GM19372 (cell line): Measurements from ENCODE around the gene TCF3.
A peak's percentile ranks its signal among the peaks of the same experiment; 100 is the strongest.

Experiments
- ATAC-seq: cut with Tn5 transposase; IDR thresholded peaks from one replicate; pipeline ENCODE4 v1.9.1; 2021; ENCODE audit warnings: mild to moderate bottlenecking, low read depth, moderate library complexity; ENCODE audit not compliant: unreplicated experiment

TCF3 gene

GRCh38 chr19:1613146-1613545 is 39.3 kb downstream of the TCF3 start:
- ATAC-seq, result no peak

- ATAC-seq, result no peak
These were observed 40.0 kb downstream of the TCF3 start for GRCh38 chr19:1612114-1613086.

- ATAC-seq, result no peak
These were observed 41.1 kb downstream of the TCF3 start for GRCh38 chr19:1611353-1611752.

- no peak for ATAC-seq
These were observed 41.8 kb downstream of the TCF3 start for GRCh38 chr19:1610579-1610978.

- ATAC-seq, result no peak
These were observed 42.5 kb downstream of the TCF3 start for GRCh38 chr19:1609680-1610474.

GRCh38 chr19:1609103-1609396 is 43.4 kb downstream of the TCF3 start:
- no peak for ATAC-seq

- ATAC-seq, result no peak
These were observed 43.9 kb downstream of the TCF3 start for GRCh38 chr19:1608359-1609102.

GRCh38 chr19:1606138-1606651 is 46.2 kb downstream of the TCF3 start:
- ATAC-seq, result no peak

- peak; percentile 88 for ATAC-seq
These were observed 46.9 kb downstream of the TCF3 start, which contains the start of gene UQCR11 for GRCh38 chr19:1605236-1606137. Gene UQCR11, minus strand, starts transcription at chr19:1605462. Its CDS starts 53 bp downstream, at chr19:1605409.

- ATAC-seq, result no peak
These were observed 50.2 kb downstream of the TCF3 start for GRCh38 chr19:1602091-1602707.

GRCh38 chr19:1601613-1602064 is 50.8 kb downstream of the TCF3 start:
- ATAC-seq, result no peak

- no peak for ATAC-seq
These were observed 53.0 kb downstream of the TCF3 start for GRCh38 chr19:1599460-1599846.

GRCh38 chr19:1598777-1599459 is 53.5 kb downstream of the TCF3 start:
- no peak for ATAC-seq

GRCh38 chr19:1593501-1593772 is 59.0 kb downstream of the TCF3 start:
- ATAC-seq, result no peak

- ATAC-seq, result peak; percentile 82
These were observed 59.5 kb downstream of the TCF3 start, which contains the start of gene MBD3 for GRCh38 chr19:1592755-1593500. Gene MBD3, minus strand, starts transcription at chr19:1592865. Its CDS starts 234 bp downstream, at chr19:1592631.

GRCh38 chr19:1592024-1592754 is 60.2 kb downstream of the TCF3 start:
- peak; percentile 74 for ATAC-seq

GRCh38 chr19:1591421-1592023 is 60.9 kb downstream of the TCF3 start:
- no peak for ATAC-seq
